GM19239 (cell line): ENCODE results near the gene FLT1.

Experiments used
- DNase-seq: peaks from one replicate; pipeline ENCODE4 v3.0.0; 2011; ENCODE audit warnings: low spot score; ENCODE audit not compliant: insufficient read length
- FAIRE-seq: peaks from 2 replicates; lab custom pipeline; 2011; peaks lifted over from hg19 to GRCh38; lab: Jason Lieb, UNC

FLT1 gene

GRCh38 chr13:28333204-28333881 lies 161.6 kb downstream of the FLT1 start:
- FAIRE-seq, result no peak
- DNase-seq, result no peak

- no peak for DNase-seq
- FAIRE-seq, result no peak
Measured at GRCh38 chr13:28329395-28330158, 165.4 kb downstream of the FLT1 start.

- no peak for FAIRE-seq
- no peak for DNase-seq
Measured at GRCh38 chr13:28328271-28328607, 166.7 kb downstream of the FLT1 start.

GRCh38 chr13:28327373-28328270 lies 167.3 kb downstream of the FLT1 start:
- FAIRE-seq (no peak), DNase-seq (no peak)

- DNase-seq, result no peak
- no peak for FAIRE-seq
Measured at GRCh38 chr13:28326056-28326455, 168.9 kb downstream of the FLT1 start.

- FAIRE-seq (no peak), DNase-seq (no peak)
Measured at GRCh38 chr13:28325022-28325421, 169.9 kb downstream of the FLT1 start.

- FAIRE-seq, result peak; percentile 98
- DNase-seq, result peak; percentile 74
Measured at GRCh38 chr13:28324181-28324789, 170.6 kb downstream of the FLT1 start.

GRCh38 chr13:28322256-28322905 lies 172.5 kb downstream of the FLT1 start:
- FAIRE-seq, result no peak
- DNase-seq, result no peak

GRCh38 chr13:28321756-28322155 lies 173.2 kb downstream of the FLT1 start:
- FAIRE-seq, result no peak
- no peak for DNase-seq

GRCh38 chr13:28320884-28321574 lies 173.9 kb downstream of the FLT1 start:
- FAIRE-seq (no peak), DNase-seq (no peak)

- DNase-seq (no peak), FAIRE-seq (no peak)
Measured at GRCh38 chr13:28320209-28320608, 174.7 kb downstream of the FLT1 start.

GRCh38 chr13:28319528-28319927 lies 175.4 kb downstream of the FLT1 start:
- no peak for FAIRE-seq

GRCh38 chr13:28318496-28318895 lies 176.4 kb downstream of the FLT1 start:
- FAIRE-seq (no peak), DNase-seq (no peak)

More at GRCh38 chr13:28319528-28319927, 175.4 kb downstream of the FLT1 start:
- no peak for DNase-seq

- DNase-seq, result no peak
- no peak for FAIRE-seq
Measured at GRCh38 chr13:28316836-28317235, 178.1 kb downstream of the FLT1 start.

- DNase-seq, result no peak
- no peak for FAIRE-seq
Measured at GRCh38 chr13:28316129-28316528, 178.8 kb downstream of the FLT1 start.

GRCh38 chr13:28314879-28315278 lies 180.0 kb downstream of the FLT1 start:
- FAIRE-seq (no peak), DNase-seq (no peak)

GRCh38 chr13:28313579-28313978 lies 181.3 kb downstream of the FLT1 start:
- FAIRE-seq, result no peak
- DNase-seq, result no peak

GRCh38 chr13:28306325-28306724 lies 188.6 kb downstream of the FLT1 start:
- FAIRE-seq (no peak), DNase-seq (no peak)

GRCh38 chr13:28301839-28302238 lies 193.1 kb downstream of the FLT1 start:
- FAIRE-seq (no peak), DNase-seq (no peak)
